H9 (cell line): ENCODE measurements around the gene CPT1A. TPM values are rescaled to one million over a fixed set of nuclear protein-coding genes. Genes with fewer than 3 reads are reported as not detected.

Experiments used
- DNase-seq: peaks from one replicate; pipeline ENCODE4 v3.0.0-alpha.2; 2017
- H2AFZ ChIP-seq: one replicate; pipeline ENCODE4 v1.6.1; 2013; ENCODE audit warnings: mild to moderate bottlenecking, low read length, control low read depth, moderate library complexity
- H2AK5ac ChIP-seq: 2 replicates; pipeline ENCODE4 v1.6.1; 2013; ENCODE audit warnings: low read length, control low read depth, mixed read lengths; ENCODE audit not compliant: insufficient read length
- H2BK120ac ChIP-seq: one replicate; pipeline ENCODE4 v1.6.1; 2013; ENCODE audit warnings: low read depth, mild to moderate bottlenecking, low read length, control low read depth, inconsistent platforms; ENCODE audit not compliant: poor library complexity, severe bottlenecking
- H2BK12ac ChIP-seq: 2 replicates; pipeline ENCODE4 v1.6.1; 2013; ENCODE audit warnings: low read length, control low read depth, mixed read lengths, low read depth; ENCODE audit not compliant: insufficient read length
- H2BK15ac ChIP-seq: 2 replicates; pipeline ENCODE4 v1.6.1; 2013; ENCODE audit warnings: low read depth, low read length, control low read depth
- H2BK20ac ChIP-seq: one replicate; pipeline ENCODE4 v1.6.1; 2013; ENCODE audit warnings: low read depth, mild to moderate bottlenecking, low read length, control low read depth, inconsistent platforms; ENCODE audit not compliant: poor library complexity, severe bottlenecking
- H2BK5ac ChIP-seq: 2 replicates; pipeline ENCODE4 v1.6.1; 2013; ENCODE audit warnings: low read length, control low read depth, mixed read lengths; ENCODE audit not compliant: insufficient read length
- H3K14ac ChIP-seq: 2 replicates; pipeline ENCODE4 v1.6.1; 2013; ENCODE audit warnings: low read length, control low read depth; ENCODE audit not compliant: insufficient read depth
- H3K18ac ChIP-seq: 2 replicates; pipeline ENCODE4 v1.6.1; 2013; ENCODE audit warnings: low read depth, mild to moderate bottlenecking, mixed read lengths, low read length, control low read depth; ENCODE audit not compliant: insufficient read length
- H3K23ac ChIP-seq: 2 replicates; pipeline ENCODE4 v1.6.1; 2013; ENCODE audit warnings: low read length, control low read depth, mixed read lengths, low read depth; ENCODE audit not compliant: insufficient read length
- H3K23me2 ChIP-seq: 2 replicates; pipeline ENCODE4 v1.6.1; 2013; ENCODE audit warnings: low read depth, mild to moderate bottlenecking, mixed read lengths, low read length, control low read depth; ENCODE audit not compliant: insufficient read length, poor library complexity, severe bottlenecking
- H3K27ac ChIP-seq: 2 replicates; pipeline ENCODE4 v1.5.1; 2013; ENCODE audit warnings: low read length, control low read depth, mixed read lengths, low read depth; ENCODE audit not compliant: insufficient read length
- H3K27me3 ChIP-seq: 2 replicates; pipeline ENCODE4 v1.6.1; 2013; ENCODE audit warnings: low read length, control low read depth, inconsistent platforms; ENCODE audit not compliant: insufficient read depth
- H3K4ac ChIP-seq: 2 replicates; pipeline ENCODE4 v1.6.1; 2013; ENCODE audit warnings: low read depth, mild to moderate bottlenecking, control low read depth, inconsistent platforms, low read length, moderate library complexity
- H3K4me1 ChIP-seq: 2 replicates; pipeline ENCODE4 v1.6.1; 2013; ENCODE audit warnings: low read length, control low read depth, inconsistent platforms; ENCODE audit not compliant: insufficient read depth
- H3K4me2 ChIP-seq: 2 replicates; pipeline ENCODE4 v1.6.1; 2013; ENCODE audit warnings: low read length, control low read depth, mixed read lengths; ENCODE audit not compliant: insufficient read length, insufficient read depth
- H3K56ac ChIP-seq: 2 replicates; pipeline ENCODE4 v1.6.1; 2013; ENCODE audit warnings: low read depth, mild to moderate bottlenecking, mixed read lengths, low read length, control low read depth; ENCODE audit not compliant: insufficient read length
- H3K79me1 ChIP-seq: 2 replicates; pipeline ENCODE4 v1.6.1; 2013; ENCODE audit warnings: low read depth, mild to moderate bottlenecking, moderate library complexity, low read length, control low read depth, inconsistent platforms; ENCODE audit not compliant: insufficient read depth, poor library complexity, severe bottlenecking
- H3K79me2 ChIP-seq: 2 replicates; pipeline ENCODE4 v1.6.1; 2013; ENCODE audit warnings: low read length, control low read depth, inconsistent platforms; ENCODE audit not compliant: insufficient read depth
- H3K9ac ChIP-seq: 2 replicates; pipeline ENCODE4 v1.6.1; 2013; ENCODE audit warnings: low read length, control low read depth, mixed read lengths; ENCODE audit not compliant: insufficient read length; ENCODE audit errors: extremely low read depth
- H3K9me3 ChIP-seq: one replicate; pipeline ENCODE4 v1.6.1; 2013; ENCODE audit warnings: low read depth, low read length, inconsistent platforms; ENCODE audit not compliant: control insufficient read depth
- H3T11ph ChIP-seq: one replicate; pipeline ENCODE4 v1.6.1; 2013; ENCODE audit warnings: mild to moderate bottlenecking, low read length, control low read depth, inconsistent platforms
- H4K20me1 ChIP-seq: one replicate; pipeline ENCODE4 v1.6.1; 2013; ENCODE audit not compliant: control insufficient read depth, insufficient read length, insufficient read depth
- H4K5ac ChIP-seq: 2 replicates; pipeline ENCODE4 v1.6.1; 2013; ENCODE audit warnings: low read depth, mild to moderate bottlenecking, mixed read lengths, low read length, control low read depth; ENCODE audit not compliant: insufficient read length
- H4K8ac ChIP-seq: replicated peaks from 2 replicates; pipeline ENCODE4 v1.6.1; 2013; ENCODE audit warnings: low read length, control low read depth, mixed read lengths, low read depth; ENCODE audit not compliant: insufficient read length
- H4K91ac ChIP-seq: 2 replicates; pipeline ENCODE4 v1.6.1; 2013; ENCODE audit warnings: low read depth, mild to moderate bottlenecking, moderate library complexity, mixed read lengths, low read length, control low read depth; ENCODE audit not compliant: insufficient read length
- H3K27ac Mint-ChIP-seq, 3 experiments: 2 replicates in 2 of 3; 3 replicates in 1 of 3; pipeline ENCODE4 v1.8.0; 2020 to 2021; ENCODE audit warnings: mixed read lengths in 3 of 3, mild to moderate bottlenecking in 1 of 3, moderate library complexity in 1 of 3
- H3K27me3 Mint-ChIP-seq: 2 replicates; pipeline ENCODE4 v1.8.0; 2021; ENCODE audit warnings: low read depth, mild to moderate bottlenecking, moderate library complexity, mixed read lengths
- H3K36me3 Mint-ChIP-seq, 3 experiments: 2 replicates in 2 of 3; 3 replicates in 1 of 3; pipeline ENCODE4 v1.8.0; 2020 to 2021; ENCODE audit warnings: low read depth in 3 of 3, mixed read lengths in 3 of 3; ENCODE audit not compliant: insufficient read depth in 1 of 3
- H3K4me1 Mint-ChIP-seq, 2 experiments: 2 replicates each; pipeline ENCODE4 v1.8.0; 2020; ENCODE audit warnings: mixed read lengths in 2 of 2
- H3K4me3 Mint-ChIP-seq, 2 experiments: 2 replicates in 1 of 2; 3 replicates in 1 of 2; pipeline ENCODE4 v1.8.0; 2020 to 2021; ENCODE audit warnings: mild to moderate bottlenecking in 2 of 2, mixed read lengths in 2 of 2, moderate library complexity in 1 of 2
- H3K9me3 Mint-ChIP-seq, 2 experiments: 2 replicates in 1 of 2; 3 replicates in 1 of 2; pipeline ENCODE4 v1.8.0; 2020; ENCODE audit warnings: mild to moderate bottlenecking in 2 of 2, mixed read lengths in 2 of 2, moderate library complexity in 1 of 2
- WGBS: extraction: QIAGEN DNeasy Blood & Tissue Kit; methylation state at CpG from one replicate; pipeline ENCODE4 v1.1.7; 2013; ENCODE audit warnings: missing lambda C conversion rate, low lambda C conversion rate, mixed read lengths; ENCODE audit not compliant: insufficient read length; ENCODE audit errors: extremely low coverage; 5-methylcytosine and 5-hydroxymethylcytosine counted together
- total RNA-seq: library from RNA; stranded (reverse); gene quantifications from 2 replicates; pipeline ENCODE4 v1.2.1, GENCODE V29; 2021
- TF ChIP-seq, protein P1 (sequence below): fragments of 200-600 bp; sonication (generic); conservative IDR thresholded peaks from 3 replicates; pipeline ENCODE4 v1.8.0; 2021; ENCODE audit warnings: antibody characterized with exemption, mild to moderate bottlenecking

Gene CPT1A
- total RNA-seq, 1 experiment from 2014 or later, result 7.5 TPM

DNA sequence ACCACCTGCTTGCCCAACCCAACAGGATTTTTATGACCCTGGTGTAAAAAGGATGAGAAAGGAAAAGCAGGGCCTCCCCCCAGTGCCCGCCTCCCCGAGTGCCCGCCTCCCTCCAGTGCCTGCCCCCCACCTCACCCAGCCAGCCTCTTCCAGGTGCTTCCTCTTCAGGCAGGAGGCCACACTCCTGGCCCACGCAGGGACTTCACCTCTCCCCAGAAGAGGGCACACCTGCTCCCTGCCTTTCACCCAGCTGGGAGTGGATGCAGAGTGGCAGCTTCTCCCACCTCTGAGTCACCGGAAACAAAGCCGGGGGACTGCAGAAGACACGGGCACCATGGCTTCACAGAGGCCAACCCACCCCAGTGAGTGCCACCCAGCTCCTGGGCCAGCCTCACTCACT is 16.1 kb downstream of the CPT1A start:
- peak overlapping the region; percentile 69; the same call in 1 of the 2 replicates for H3K14ac ChIP-seq
- H3K79me1 ChIP-seq, result no peaks in the 10 kb centered on the region

More for the DNA sequence above, 16.1 kb downstream of the CPT1A start:
- Histone ChIP-seq H4K20me1 (no peaks in the 10 kb centered on the region), H3K4me1 (peaks cover 2% of the 10 kb centered on the region; the same call in 1 of the 2 replicates), H3K9ac (no peak overlapping the region), H2BK5ac (no peak overlapping the region), H2BK12ac (no peak overlapping the region), H2AFZ (no peak overlapping the region), H3K56ac (no peak overlapping the region), H2BK15ac (no peak overlapping the region), H3K4ac (no peak overlapping the region), H3K4me2 (no peak overlapping the region), H3K27ac (no peak overlapping the region), H3K27me3 (no peaks in the 10 kb centered on the region), H3K23me2 (no peaks in the 10 kb centered on the region), H3K79me2 (no peaks in the 10 kb centered on the region), H3K23ac (no peak overlapping the region), H4K8ac (no peak overlapping the region), H2BK20ac (no peak overlapping the region), H2AK5ac (no peak overlapping the region), H4K5ac (no peak overlapping the region), H3T11ph (no peak overlapping the region), H2BK120ac (no peak overlapping the region), H3K18ac (no peak overlapping the region), H3K9me3 (no peaks in the 10 kb centered on the region), H4K91ac (no peak overlapping the region)
- Mint-ChIP-seq H3K9me3 (no peaks in the 10 kb centered on the region), H3K27me3 (peaks cover 4% of the 10 kb centered on the region; the same call in 1 of the 2 replicates), H3K27ac (no peak overlapping the region), H3K4me3 (no peak overlapping the region), H3K36me3 (no peaks in the 10 kb centered on the region), H3K4me1 (peaks cover 17 to 22% of the 10 kb centered on the region in 2 experiments)
- TF ChIP-seq, protein P1, sequence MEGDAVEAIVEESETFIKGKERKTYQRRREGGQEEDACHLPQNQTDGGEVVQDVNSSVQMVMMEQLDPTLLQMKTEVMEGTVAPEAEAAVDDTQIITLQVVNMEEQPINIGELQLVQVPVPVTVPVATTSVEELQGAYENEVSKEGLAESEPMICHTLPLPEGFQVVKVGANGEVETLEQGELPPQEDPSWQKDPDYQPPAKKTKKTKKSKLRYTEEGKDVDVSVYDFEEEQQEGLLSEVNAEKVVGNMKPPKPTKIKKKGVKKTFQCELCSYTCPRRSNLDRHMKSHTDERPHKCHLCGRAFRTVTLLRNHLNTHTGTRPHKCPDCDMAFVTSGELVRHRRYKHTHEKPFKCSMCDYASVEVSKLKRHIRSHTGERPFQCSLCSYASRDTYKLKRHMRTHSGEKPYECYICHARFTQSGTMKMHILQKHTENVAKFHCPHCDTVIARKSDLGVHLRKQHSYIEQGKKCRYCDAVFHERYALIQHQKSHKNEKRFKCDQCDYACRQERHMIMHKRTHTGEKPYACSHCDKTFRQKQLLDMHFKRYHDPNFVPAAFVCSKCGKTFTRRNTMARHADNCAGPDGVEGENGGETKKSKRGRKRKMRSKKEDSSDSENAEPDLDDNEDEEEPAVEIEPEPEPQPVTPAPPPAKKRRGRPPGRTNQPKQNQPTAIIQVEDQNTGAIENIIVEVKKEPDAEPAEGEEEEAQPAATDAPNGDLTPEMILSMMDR, result peak; percentile 45; the same call in 2 of the 3 replicates
- DNase-seq, result peak; percentile 70
- no CpG with 5 or more reads among the region's 7 CpGs for WGBS
